ENCODE measurements around the gene SLC16A1.

The SLC16A1 gene

DNA sequence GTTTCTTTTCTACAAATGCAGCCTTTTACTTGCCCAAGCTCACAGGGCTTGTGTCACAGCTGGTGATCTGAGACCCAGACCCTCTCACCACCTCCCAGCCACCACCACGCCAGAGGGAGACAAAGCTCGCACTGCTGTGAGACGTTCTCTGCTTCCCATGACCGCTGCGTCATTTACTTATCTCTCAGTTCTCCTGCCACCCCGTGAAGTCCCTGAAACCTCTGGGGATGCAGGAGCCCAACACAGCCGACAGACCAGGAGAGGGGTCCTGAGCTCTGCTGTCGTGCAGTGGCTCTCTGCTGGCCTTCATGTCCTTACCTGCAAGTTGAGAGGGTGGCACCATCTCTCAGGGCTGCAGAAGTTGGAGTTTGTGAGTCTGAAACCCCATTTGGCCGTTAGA lies 77.7 kb downstream of the SLC16A1 start:
- no peak for DNase-seq

DNA sequence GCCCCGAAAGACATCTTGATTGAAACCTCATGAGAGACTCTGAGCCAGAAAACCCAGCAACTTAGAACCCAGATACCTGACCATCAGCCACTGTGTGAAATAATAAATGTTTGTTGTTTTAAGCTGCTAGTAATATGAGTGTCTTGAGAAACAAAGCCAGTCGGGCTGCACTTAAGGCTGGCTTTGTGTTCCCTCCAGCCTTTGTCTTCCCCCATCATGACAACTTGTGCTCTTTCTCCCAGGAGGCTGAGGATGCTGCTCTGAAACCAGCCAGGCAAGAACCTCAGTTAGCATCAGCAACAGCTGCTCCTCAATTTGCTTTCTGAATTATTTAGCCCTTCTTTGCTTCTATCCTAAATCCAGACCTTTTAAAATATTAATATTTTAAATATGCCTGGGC lies 78.2 kb downstream of the SLC16A1 start:
- DNase-seq: no peak

DNA sequence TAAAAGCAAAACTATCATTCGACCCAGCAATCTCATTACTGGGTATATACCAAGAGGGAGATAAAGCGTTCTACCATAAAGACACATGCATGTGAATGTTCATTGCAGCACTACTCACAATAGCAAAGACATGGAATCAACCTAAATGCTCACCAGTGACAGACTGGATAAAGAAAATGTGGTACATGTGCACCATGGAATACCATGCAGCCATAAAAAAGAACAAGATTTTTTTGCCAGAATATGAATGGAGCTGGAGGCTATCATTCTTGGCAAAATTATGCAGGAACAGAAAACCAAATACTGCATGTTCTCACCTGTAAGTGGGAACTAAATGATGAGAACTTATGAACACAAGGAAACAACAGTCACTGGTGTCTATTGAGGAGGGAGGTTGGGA lies 79.7 kb downstream of the SLC16A1 start:
- DNase-seq: no peak

DNA sequence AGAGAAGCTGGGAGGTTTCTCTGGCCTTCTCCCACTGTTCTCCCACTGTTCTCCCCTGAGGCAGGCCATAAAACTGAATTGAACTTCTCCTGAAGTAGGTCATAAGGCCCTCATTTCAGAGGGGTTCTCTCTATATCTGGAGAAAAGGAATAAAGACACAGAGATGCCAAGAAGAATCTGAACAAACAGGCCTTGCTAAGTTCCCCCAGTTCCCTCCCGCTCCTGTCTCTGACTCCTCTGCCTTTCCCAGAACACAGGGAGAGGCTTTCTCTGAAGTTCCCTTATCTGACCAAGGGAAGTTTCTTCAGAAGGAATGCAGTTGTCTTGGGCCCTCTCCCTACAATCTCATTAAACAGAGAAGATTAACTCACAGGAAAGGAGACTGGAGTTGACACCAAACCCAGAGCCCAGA lies 83.4 kb downstream of the SLC16A1 start:
- no peak for DNase-seq

DNA sequence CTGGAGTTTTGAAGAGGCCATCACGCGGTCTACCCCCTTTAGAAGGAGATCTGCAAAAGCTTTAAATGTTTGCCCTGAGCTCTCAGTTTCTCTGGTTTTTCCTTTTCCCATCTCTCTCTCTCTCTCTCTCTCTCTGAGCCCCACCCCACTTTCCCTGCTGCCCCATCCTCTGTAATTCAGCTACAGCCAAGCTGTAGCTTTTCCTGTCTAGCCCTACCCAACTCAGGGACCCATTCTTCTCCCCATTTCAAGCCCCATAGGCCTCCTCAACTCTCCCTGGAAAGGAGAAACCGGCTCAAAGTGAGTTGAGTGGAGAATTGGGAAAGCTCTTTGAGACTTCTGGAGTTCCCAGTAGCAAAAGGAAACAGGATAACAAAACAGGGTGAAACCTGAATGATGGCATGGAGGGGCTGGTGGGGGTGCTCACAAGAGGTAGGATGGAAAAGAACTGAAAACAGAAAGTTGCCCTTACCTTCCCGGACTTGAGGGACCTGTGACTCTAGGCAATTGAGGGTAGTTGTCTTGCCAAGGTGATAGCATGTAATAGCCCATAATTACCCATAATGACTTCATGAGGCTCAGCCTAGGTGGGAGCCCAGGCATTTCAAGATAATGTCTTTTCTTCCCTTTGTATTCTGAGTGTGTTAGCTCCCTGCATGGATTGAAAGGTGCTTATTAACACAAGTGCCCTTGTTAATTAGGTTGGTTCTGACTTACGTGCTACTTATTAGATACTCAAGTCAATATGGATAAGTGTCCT lies 84.9 kb downstream of the SLC16A1 start:
- no peak for DNase-seq

DNA sequence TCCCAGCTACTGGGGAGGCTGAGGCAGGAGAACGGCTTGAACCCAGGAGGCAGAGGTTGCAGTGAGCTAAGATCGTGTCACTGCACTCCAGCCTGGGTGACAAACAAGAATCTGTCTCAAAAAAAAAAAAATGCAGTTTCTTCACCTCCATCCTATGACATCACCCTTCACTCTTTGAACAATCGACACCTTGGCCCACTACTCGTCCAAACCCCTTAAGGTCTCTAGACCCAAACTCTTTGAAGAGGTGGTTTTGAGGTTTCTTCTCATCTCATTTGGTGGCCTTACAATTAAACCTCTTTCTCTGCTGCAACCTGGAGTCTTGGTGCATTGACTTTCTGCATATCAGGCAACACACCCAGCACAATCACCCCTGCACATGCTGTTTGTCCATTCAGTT lies 86.1 kb downstream of the SLC16A1 start:
- no peak for DNase-seq

DNA sequence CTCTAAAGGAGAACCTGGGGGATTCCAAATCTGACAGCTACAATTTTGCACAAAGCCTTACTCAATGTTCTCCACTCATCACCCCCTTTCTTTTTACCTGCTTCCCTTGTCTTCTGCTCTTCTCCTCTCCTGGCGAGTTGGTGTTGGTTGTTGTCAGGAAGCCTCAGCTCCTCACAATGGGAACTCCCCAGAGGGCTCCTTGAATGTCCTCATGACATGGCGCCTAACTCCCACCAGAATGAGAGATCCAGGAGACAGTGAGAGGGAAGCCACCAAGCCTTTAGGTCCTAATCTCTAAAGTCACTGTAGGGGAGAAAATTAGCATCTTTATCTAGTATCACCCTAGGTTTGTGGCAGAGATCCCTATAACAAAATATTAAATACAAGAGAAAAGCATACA lies 87.8 kb downstream of the SLC16A1 start:
- DNase-seq: no peak

DNA sequence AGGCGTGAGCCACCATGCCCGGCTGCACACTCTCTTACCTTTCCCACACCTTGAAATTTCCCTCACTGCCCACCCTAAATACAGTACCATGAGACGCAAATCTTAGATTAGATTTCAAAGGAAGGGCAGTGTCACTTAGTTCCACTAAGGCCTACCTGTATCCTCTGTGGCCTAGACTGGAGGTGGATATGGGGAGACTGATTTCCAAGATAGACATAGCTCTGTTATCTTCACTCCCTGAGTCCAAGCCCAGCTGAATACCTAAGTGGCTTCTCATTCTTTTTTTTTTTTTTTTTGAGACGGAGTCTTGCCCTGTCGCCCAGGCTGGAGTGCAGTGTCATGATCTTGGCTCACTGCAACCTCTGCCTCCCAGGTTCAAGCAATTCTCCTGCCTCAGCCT lies 89.0 kb downstream of the SLC16A1 start:
- no peak for DNase-seq

DNA sequence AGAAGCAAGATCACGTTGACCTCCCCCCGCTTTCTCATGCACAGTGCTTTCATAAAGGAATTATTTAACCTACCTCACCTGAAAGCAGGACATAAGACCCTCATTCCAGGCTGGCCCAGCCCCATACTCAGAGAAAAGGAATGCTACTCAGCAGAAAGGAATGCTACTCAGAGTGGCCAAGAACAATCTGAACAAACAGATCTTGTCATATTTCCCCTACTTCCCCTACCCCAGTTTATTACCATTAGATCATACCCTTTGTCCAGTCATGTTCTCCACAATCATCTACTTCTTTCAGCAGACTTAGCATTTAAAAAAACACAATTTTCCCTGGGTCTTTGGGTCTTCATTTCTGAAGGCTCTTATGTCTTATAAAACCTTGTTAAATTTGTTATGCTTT lies 89.8 kb downstream of the SLC16A1 start:
- no peak for DNase-seq

DNA sequence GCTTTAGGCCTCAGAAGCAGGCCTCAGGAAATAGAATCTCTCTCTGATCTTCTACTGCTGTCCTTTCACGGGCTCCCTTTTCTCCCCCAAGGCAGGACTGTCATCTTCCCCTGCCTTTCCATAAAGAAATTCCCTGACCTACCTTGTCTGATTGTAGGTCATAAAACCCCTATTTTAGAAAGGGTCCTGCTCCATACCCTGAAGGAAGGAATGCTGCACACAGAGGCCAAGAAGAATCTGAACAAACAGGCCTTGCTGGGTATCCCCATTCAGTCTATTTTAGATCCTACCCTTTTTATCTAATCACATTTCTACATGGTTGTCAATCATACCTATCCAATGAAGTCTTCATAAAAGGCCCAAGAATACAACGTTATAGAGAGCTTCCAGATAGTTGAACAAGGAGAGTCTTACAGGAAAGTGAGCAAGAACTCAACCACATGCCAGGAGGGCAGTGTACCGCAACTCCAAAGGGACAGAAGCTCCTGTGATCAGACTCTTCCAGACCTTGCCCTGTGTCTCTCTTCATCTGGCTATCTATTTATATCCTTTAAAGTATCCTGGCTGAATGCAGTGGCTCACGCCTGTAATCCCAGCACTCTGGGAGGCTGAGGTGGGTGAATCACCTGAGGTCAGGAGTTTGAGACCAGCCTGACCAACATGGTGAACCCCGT lies 93.1 kb downstream of the SLC16A1 start:
- DNase-seq: no peak

All from SHP77 treated with DMSO at 0.1 percent for 48 hours (cell line).